H7 (cell line): ENCODE results near the gene CDC23. TPM values are rescaled to one million over a fixed set of nuclear protein-coding genes. Genes with fewer than 3 reads are reported as not detected.
"Not testable (repeated sequence)": the region's sequence is repeated elsewhere in the genome, so short reads cannot be mapped to it uniquely, and the experiment has no call there.

Source experiments
- DNase-seq: peaks from one replicate; pipeline ENCODE4 v3.0.0; 2012
- H3K27me3 ChIP-seq: 2 replicates; pipeline ENCODE4 v1.6.0; 2011; ENCODE audit warnings: mild to moderate bottlenecking, low read length; ENCODE audit not compliant: control insufficient read depth, insufficient read depth
- H3K36me3 ChIP-seq: replicated peaks from 2 replicates; pipeline ENCODE4 v1.5.1; 2011; ENCODE audit warnings: low read length; ENCODE audit not compliant: control insufficient read depth, insufficient read depth
- H3K4me3 ChIP-seq: 2 replicates; pipeline ENCODE4 v1.5.1; 2011; ENCODE audit warnings: low read depth, mild to moderate bottlenecking, control low read depth, low read length, moderate library complexity; ENCODE audit not compliant: insufficient read depth
- total RNA-seq: library from RNA; depleted of rRNA; stranded (reverse); fragments of >200 nt; shearing (Covaris generic); gene quantifications from 2 replicates; pipeline ENCODE4 v1.2.3, GENCODE V29; 2014; rRNA removed

CDC23 gene, protein sequence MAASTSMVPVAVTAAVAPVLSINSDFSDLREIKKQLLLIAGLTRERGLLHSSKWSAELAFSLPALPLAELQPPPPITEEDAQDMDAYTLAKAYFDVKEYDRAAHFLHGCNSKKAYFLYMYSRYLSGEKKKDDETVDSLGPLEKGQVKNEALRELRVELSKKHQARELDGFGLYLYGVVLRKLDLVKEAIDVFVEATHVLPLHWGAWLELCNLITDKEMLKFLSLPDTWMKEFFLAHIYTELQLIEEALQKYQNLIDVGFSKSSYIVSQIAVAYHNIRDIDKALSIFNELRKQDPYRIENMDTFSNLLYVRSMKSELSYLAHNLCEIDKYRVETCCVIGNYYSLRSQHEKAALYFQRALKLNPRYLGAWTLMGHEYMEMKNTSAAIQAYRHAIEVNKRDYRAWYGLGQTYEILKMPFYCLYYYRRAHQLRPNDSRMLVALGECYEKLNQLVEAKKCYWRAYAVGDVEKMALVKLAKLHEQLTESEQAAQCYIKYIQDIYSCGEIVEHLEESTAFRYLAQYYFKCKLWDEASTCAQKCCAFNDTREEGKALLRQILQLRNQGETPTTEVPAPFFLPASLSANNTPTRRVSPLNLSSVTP
- total RNA-seq: 59.7 and 62.8 TPM in 2 replicates

DNA sequence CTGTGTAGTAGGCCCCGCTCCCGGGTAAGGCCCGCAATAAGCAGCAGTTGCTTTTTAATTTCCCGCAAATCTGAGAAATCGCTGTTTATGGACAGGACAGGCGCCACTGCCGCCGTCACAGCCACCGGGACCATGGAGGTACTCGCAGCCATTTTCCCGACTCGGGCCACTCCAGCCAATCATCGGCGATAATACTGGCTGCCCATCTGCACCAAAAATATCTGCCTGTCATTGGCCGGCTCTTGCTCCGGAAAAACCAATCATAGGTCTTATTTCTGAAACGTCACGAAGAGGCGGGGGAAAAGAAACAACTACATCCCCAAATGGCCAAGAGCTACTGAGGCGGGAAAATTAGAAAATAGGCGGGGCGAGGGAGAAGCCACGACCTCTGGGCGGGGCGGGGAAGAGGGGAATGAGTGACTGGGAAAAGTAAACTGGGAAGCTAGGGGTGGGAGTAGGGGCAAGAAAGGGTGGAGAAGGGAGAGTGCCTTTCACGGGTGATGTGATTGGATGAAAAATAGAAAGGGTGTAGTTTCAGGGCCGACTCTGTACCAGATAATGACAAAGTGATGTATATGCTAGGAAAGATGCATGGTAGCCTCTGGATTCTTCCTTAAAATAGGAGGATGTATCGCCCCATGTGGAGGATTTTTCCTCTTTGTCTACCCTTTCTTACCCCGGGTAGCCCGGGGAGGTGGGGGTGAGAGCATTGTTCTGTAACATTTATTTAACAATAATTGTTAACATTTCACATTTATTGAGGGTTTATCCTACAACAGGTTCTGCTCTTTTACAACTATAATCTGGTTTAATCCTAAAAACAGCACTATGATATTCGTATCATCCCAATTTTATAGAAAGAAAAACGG is at the start of gene CDC23:
Gene CDC23 (minus strand): TSS at position 163 of the 869 bp plus-strand sequence. CDS start 11 bp downstream, at position 152.
- Histone ChIP-seq H3K4me3 (peak within 1 kb of the TSS; percentile 97), H3K36me3 (no peaks in the 10 kb centered on the region), H3K27me3 (no peaks in the 10 kb centered on the region)
- DNase-seq: peak; percentile 92

DNA sequence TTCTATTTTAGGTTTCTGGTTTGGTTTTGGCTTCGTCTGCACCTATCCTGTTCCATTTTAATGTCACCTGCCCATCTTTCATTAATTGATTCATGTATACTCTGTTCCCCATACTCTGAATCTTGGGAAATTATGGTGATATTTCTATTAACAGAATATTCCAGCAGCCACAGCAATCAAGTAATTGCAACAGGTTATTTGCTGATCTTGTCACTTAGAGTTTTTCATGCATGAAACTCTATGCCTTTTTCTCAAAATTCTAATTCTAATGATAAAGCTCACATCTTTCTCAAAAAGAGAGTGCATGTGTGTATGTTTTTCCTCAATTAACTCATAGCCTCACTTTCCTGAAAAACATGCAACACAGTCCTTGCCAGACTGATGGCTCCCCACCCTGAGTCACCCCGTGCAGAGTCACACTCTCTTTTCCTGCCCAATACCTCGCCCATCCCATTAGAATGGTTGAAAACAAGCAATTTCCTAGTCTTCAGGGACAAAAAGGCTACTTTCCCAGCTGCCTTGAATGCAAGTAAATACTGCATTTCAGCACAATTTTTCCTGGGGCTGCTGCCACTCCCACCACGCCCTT is 45.7 kb upstream of the CDC23 start:
- no peak for DNase-seq
- Histone ChIP-seq H3K36me3 (no peaks in the 10 kb centered on the region), H3K4me3 (no peak overlapping the region), H3K27me3 (no peaks in the 10 kb centered on the region)

DNA sequence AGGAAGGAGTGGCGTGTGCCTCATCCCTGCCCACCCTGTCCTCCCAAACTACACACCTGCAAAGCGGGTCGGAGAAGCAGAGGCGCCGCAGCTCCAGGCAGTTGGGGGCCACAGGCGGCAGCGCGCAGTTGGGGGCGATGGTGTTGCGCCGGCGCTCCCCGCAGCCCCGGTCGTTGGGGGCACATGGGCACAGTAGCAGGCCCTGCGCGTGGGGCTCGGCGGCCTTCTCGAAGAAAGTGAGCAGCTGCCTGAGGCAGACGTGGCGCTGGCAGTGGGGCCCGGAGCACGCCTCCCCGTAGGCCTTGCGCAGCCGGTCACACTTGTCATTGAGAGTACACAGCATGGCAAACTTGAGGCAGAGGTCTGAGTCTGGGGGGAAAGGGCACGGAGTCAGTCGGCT is 44.5 kb upstream of the CDC23 start:
- H3K4me3 ChIP-seq: no peak overlapping the region
- no peaks in the 10 kb centered on the region; the same call in 1 of the 2 replicates for H3K27me3 ChIP-seq
- no peaks in the 10 kb centered on the region for H3K36me3 ChIP-seq
- DNase-seq: peak; percentile 42

DNA sequence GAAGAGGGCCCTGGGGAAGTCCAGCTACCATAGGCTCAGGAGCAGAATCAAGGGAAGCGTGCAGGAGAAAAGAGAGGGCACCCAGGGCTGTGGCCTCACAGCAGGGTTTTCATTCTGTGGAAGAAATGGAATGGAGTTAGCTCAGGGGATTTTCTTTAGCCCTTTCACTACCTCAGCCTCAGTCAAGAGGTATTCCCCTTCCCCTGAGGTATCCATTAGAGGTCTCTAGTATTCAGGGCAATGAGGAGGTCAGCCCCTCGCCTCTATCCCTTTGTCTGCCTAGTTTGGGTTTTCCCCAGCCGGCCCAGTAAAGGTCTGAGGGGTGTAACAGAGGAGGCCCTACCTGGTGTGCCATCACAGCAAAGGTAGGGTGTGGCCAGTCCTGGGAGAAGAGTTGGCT is 39.8 kb upstream of the CDC23 start:
- Histone ChIP-seq H3K27me3 (no peaks in the 10 kb centered on the region; the same call in 1 of the 2 replicates), H3K4me3 (no peak overlapping the region), H3K36me3 (no peaks in the 10 kb centered on the region)
- no peak for DNase-seq

DNA sequence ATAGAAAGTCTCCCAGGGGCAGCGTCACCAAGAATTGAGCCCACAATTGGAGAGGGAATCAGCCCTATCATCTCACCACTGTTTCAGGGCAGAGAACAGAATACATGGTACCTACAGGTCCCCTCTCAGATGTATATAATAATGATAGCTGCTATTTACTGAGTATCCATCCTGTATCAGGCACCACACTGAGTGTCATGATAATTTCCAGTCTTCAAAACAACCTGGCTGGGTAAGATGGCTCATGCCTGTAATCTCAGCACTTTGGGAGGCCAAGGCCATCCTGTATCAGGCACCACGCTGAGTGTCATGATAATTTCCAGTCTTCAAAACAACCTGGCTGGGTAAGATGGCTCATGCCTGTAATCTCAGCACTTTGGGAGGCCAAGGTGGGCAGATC is 34.7 kb upstream of the CDC23 start:
- not testable (repeated sequence) for H3K27me3 ChIP-seq, DNase-seq, H3K36me3 ChIP-seq, H3K4me3 ChIP-seq

DNA sequence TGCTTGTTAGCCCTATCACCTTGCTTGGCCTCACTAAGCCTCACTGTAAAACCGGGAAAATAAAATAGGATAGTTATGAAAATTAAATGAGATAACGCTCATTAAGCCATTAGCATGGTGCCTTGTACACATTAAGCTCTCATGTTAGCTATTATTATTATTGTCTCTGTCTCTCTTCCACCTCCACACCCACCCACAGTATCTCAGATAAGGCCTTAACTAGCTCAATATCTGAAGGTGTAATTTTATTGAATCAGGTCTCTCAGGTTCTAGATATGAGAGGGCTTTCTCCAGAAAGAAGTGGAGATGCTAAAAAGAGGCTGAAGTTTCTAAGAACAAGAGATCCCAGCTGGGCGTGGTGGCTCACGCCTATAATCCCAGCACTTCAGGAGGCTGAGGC is 33.7 kb upstream of the CDC23 start:
- DNase-seq: no peak
- Histone ChIP-seq H3K27me3 (peaks cover 14% of the 10 kb centered on the region), H3K4me3 (no peak overlapping the region), H3K36me3 (no peaks in the 10 kb centered on the region)

DNA sequence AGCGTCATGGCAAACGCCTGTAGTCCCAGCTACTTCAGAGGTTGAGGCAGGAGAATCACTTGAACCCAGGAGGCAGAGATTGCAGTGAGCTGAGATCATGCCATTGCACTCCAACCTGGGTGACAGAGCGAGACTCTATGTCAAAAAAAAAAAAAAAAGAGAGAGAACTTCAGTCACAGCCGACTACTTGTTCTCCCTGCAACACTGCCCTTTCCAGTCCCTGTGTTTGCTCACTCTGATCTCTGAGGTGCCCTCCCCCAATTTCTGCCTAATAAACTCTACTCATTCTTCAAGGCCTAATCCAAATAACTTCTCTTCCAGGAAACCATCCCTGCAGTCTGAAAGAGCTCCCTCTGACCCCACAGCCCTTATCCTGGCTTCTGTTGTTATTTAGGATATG is 33.2 kb upstream of the CDC23 start:
- no peaks in the 10 kb centered on the region for H3K36me3 ChIP-seq
- peaks cover 19% of the 10 kb centered on the region for H3K27me3 ChIP-seq
- H3K4me3 ChIP-seq: no peak overlapping the region
- no peak for DNase-seq

DNA sequence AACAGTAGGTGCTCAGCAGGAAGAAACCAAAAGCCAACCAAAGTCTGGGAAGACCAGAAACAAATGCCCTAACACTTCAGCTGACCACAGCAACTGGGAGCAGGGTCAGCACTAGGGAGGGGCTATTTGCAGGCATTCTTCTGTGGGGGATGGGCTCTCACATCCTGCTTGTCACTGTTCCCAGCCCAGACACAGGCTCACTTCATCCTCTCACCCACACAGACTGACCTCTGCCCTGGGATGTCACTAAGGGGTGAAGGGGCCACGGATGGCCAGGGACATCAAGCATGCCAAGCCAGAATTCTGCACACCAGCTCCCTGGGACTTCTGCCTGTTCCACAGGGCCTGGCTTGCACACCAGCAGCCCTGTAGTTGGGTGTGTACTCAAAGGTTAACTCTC is 32.6 kb upstream of the CDC23 start:
- H3K36me3 ChIP-seq: no peaks in the 10 kb centered on the region
- peaks cover 25% of the 10 kb centered on the region for H3K27me3 ChIP-seq
- peak; percentile 67 for DNase-seq
- no peak overlapping the region for H3K4me3 ChIP-seq

DNA sequence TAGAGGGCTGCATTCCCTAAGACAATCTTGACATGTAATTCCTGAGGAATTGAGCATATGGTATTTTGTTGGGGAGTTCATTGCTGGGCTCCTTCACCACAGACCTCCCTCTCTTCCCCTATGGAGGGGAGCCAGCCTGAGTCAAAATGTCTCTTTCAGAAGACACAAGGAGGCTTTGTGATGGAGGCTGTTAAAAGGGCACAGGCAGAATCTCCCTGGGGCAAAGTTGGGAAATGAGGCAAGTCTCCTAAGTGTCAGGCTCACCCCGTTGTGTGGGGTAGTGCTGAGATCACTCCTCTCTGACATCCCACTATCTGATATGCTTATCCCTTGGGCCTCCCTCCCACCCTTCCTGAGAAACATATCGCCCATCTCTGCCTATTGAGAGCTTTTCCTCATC is 30.7 kb upstream of the CDC23 start:
- H3K27me3 ChIP-seq: peaks cover 28% of the 10 kb centered on the region
- no peaks in the 10 kb centered on the region for H3K36me3 ChIP-seq
- DNase-seq: no peak
- H3K4me3 ChIP-seq: no peak overlapping the region

DNA sequence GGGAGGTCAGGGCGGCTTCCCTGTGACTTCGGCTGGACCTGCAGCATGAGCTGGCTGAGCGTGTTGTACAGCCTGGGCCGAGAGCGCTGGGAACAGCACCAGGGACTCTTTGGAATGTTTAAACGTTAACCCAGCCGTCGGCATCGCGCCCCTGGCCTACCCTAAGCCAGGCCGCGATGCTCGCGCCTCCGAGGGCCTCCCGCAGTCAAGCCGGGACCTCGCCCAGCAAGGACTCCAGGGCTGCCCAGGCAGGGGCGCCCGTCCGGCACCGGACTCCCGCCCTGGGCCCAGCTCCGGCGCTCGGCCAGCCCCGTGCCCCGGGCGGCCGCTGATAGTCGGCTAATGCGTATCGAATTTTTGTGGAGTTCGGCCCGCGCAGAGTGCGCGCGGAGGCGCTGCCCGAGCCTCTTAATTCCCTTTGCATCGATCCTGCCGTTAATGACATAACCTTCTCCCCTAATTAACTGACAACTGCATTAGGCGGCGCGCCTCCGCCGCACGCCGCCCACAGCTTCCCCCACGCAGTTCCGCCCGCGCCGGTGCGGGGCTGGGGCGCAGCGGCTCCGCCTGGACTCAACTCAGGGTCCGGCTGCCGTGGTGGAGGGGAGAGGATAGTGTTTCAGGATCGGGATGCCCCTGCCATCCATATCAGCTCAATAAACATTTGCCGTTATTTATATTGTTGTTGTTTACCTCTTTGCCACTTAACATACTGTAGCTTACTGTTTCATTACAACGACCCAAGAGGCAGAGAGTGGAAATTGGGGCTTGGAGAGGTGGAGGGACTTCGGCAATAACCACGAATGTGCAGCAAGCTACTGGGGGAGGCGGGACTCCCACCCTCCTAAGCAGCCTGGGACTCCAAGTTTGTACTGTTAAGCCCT is 28.8 kb upstream of the CDC23 start:
- no peaks in the 10 kb centered on the region for H3K36me3 ChIP-seq
- peak overlapping the region; percentile 48 for H3K4me3 ChIP-seq
- peaks cover 28% of the 10 kb centered on the region for H3K27me3 ChIP-seq
- DNase-seq: peak; percentile 91

DNA sequence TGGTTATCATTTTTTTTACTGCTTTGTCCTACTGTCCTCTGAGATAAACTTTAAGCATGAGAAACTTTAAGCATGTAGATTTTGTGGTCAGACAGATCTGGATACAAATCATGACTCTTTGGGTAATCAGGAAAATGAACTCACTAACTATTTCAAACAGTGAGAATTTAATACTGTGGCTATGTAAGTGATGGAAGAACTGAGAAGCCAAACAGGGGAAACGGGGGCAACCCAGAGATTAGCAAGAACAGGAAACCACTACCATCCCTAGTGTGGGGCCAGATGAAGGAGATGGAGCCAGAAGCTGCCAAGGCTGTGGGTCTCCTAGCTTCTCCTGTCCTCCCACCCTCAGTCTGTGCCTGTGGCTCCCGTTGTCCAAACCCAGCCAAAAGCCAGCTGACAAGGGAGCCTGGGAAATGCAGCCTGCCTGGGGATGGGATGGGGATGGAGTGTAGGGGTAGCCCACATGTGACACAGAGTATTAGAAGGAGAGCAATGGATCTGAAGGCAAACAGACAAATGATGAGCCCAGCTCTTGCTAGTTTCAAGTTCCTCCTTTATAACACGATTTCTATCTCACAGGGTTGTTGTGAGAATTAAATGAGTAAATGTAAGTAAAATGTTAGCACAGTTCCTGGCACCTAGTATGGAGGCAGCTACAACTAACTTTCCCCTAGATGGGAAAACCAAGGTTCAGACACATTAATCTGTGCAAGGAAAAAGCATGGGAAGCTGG is 27.7 kb upstream of the CDC23 start:
- no peak for DNase-seq
- peaks cover 28% of the 10 kb centered on the region for H3K27me3 ChIP-seq
- H3K36me3 ChIP-seq: no peaks in the 10 kb centered on the region
- H3K4me3 ChIP-seq: no peak overlapping the region

DNA sequence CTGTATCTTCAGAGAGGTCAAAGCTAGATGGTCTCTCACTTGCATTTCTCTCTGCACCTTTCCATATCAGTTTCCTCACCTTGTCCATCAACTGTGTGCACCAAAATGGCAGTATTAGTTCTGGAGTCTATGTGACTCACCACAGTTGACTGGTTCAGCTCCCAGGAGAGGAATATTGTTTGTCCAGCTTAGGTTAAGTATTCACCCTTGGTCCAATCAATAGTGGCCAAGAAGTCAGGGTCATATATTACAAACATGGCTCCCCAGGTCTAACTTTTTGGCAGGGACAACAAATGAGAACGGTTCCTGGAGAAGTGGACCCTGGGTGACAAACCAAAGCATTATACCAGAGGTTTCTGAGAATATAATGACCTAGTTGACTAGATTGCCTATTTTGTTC is 24.9 kb upstream of the CDC23 start:
- peaks cover 23% of the 10 kb centered on the region for H3K27me3 ChIP-seq

DNA sequence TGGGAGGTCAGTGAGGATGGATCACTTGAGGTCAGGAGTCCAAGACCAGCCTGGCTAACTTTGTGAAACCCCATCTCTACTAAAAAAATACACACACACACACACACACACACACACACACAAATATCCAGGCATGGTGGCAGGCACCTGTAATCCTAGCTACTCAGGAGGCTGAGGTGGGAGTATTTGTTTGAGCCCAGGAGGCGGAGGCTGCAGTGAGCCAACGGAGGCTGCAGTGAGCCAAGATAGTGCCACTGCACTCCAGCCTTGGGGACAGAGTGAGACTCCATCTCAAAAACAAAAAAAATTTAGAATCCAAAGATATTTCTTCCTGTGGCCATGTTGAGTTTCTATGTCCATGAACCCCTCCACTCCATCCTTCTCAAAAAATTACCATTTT is 21.5 kb upstream of the CDC23 start:
- no peak overlapping the region for H3K4me3 ChIP-seq
- no peaks in the 10 kb centered on the region; the same call in 1 of the 2 replicates for H3K27me3 ChIP-seq
- no peaks in the 10 kb centered on the region for H3K36me3 ChIP-seq
- DNase-seq: no peak

More for the DNA sequence above, 24.9 kb upstream of the CDC23 start:
- Histone ChIP-seq H3K36me3 (no peaks in the 10 kb centered on the region), H3K4me3 (no peak overlapping the region)
- DNase-seq: no peak
